ENCODE results near the gene COL23A1. TPM values are rescaled to one million over a fixed set of nuclear protein-coding genes. Genes with fewer than 3 reads are reported as not detected.

Gene COL23A1
- polyA plus RNA-seq, 1 donor (not counting 4 experiments of a cell fraction or from before 2014, with no cell fraction given) = not detected

GRCh38 chr5:178421128-178421527 is 169.1 kb downstream of the COL23A1 start:
- no peak for FAIRE-seq
- no peak overlapping the region for H3K4me2 ChIP-seq (ENCODE audit: control insufficient read depth, extremely low read depth, insufficient read depth, low read depth, low read length)
- no peaks in the 10 kb centered on the region for H4K20me1 ChIP-seq (ENCODE audit: control insufficient read depth, extremely low read depth, insufficient read depth, low read length)
- no peaks in the 10 kb centered on the region for H3K27me3 ChIP-seq (ENCODE audit: control insufficient read depth, extremely low read depth, insufficient read depth, low read length)
- H3K9me3 ChIP-seq (ENCODE audit: control insufficient read depth, low read depth, low read length) = no peaks in the 10 kb centered on the region
- DNase-seq (ENCODE audit: low read depth, low spot score) = no peak
- H2AFZ ChIP-seq (ENCODE audit: control insufficient read depth, low read length) = no peak overlapping the region
- dilution Hi-C loops (cut with MboI; ENCODE audit: extremely low pct_ligation_motif_present, low sequenced_read_pairs) = no loop called here
- no peak overlapping the region for H3K4me3 ChIP-seq (ENCODE audit: control insufficient read depth in 2 of 3, extremely low read depth in 1 of 3, insufficient read depth in 2 of 3, low read depth in 1 of 3, low read length in 3 of 3)
- no peak overlapping the region for H3K9ac ChIP-seq (ENCODE audit: control insufficient read depth, extremely low read depth, insufficient read depth, low read length)
- no peaks in the 10 kb centered on the region for H3K4me1 ChIP-seq (ENCODE audit: control insufficient read depth, extremely low read depth, insufficient read depth, low read length)
- H3K27ac ChIP-seq (ENCODE audit: control insufficient read depth, insufficient read depth, low read length) = no peak overlapping the region
- H3K36me3 ChIP-seq (ENCODE audit: control insufficient read depth in 2 of 2, extremely low read depth in 1 of 2, insufficient read depth in 2 of 2, low read length in 2 of 2) = no peaks in the 10 kb centered on the region
- H3K79me2 ChIP-seq (ENCODE audit: control insufficient read depth, insufficient read depth, low read length) = no peaks in the 10 kb centered on the region
- TF ChIP-seq CTCF (optimal IDR thresholded peaks at IDR 0.05 in 1 of 3, IDR thresholded peaks at IDR 0.05 in 1 of 3, conservative IDR thresholded peaks at IDR 0.05 in 1 of 3; ENCODE audit: extremely low read depth in 1 of 3, insufficient read depth in 2 of 3, low read length in 3 of 3) = no peak
- no peaks in the 10 kb centered on the region for H3K9me1 ChIP-seq (ENCODE audit: control insufficient read depth, extremely low read depth, insufficient read depth, low read length)

GRCh38 chr5:178420354-178420781 is 169.8 kb downstream of the COL23A1 start:
- Histone ChIP-seq H4K20me1 (ENCODE audit: control insufficient read depth, extremely low read depth, insufficient read depth, low read length) (no peaks in the 10 kb centered on the region), H3K9me3 (ENCODE audit: control insufficient read depth, low read depth, low read length) (no peaks in the 10 kb centered on the region), H3K9ac (ENCODE audit: control insufficient read depth, extremely low read depth, insufficient read depth, low read length) (no peak overlapping the region), H3K79me2 (ENCODE audit: control insufficient read depth, insufficient read depth, low read length) (no peaks in the 10 kb centered on the region), H3K4me2 (ENCODE audit: control insufficient read depth, extremely low read depth, insufficient read depth, low read depth, low read length) (no peak overlapping the region), H3K36me3 (ENCODE audit: control insufficient read depth in 2 of 2, extremely low read depth in 1 of 2, insufficient read depth in 2 of 2, low read length in 2 of 2) (no peaks in the 10 kb centered on the region), H3K9me1 (ENCODE audit: control insufficient read depth, extremely low read depth, insufficient read depth, low read length) (no peaks in the 10 kb centered on the region), H3K27ac (ENCODE audit: control insufficient read depth, insufficient read depth, low read length) (no peak overlapping the region), H3K4me3 (ENCODE audit: control insufficient read depth in 2 of 3, extremely low read depth in 1 of 3, insufficient read depth in 2 of 3, low read depth in 1 of 3, low read length in 3 of 3) (no peak overlapping the region), H3K27me3 (ENCODE audit: control insufficient read depth, extremely low read depth, insufficient read depth, low read length) (no peaks in the 10 kb centered on the region), H3K4me1 (ENCODE audit: control insufficient read depth, extremely low read depth, insufficient read depth, low read length) (no peaks in the 10 kb centered on the region), H2AFZ (ENCODE audit: control insufficient read depth, low read length) (no peak overlapping the region)
- TF ChIP-seq EZH2 (IDR thresholded peaks at IDR 0.05; ENCODE audit: low read length) (no peak), CTCF (optimal IDR thresholded peaks at IDR 0.05 in 1 of 3, IDR thresholded peaks at IDR 0.05 in 1 of 3, conservative IDR thresholded peaks at IDR 0.05 in 1 of 3; ENCODE audit: extremely low read depth in 1 of 3, insufficient read depth in 2 of 3, low read length in 3 of 3) (no peak)
- dilution Hi-C loops (cut with MboI; ENCODE audit: extremely low pct_ligation_motif_present, low sequenced_read_pairs) = no loop called here
- FAIRE-seq = no peak
- DNase-seq (ENCODE audit: low read depth, low spot score) = no peak
